ENCODE results near the gene CLK2. TPM values are rescaled to one million over a fixed set of nuclear protein-coding genes. Genes with fewer than 3 reads are reported as not detected.

CLK2 gene
- total and polyA plus RNA-seq, 2 donors (not counting 3 experiments of a cell fraction or from before 2014, with no cell fraction given): 69.1 to 80.9 TPM

GRCh38 chr1:155227261-155228095, 45.8 kb downstream of the CLK2 start:
- ChIA-PET POLR2A (no interaction called here), CTCF (interaction anchor here (0.9 to 3.0 kb wide), 9 partner anchors 9 to 371 kb away, joined by 3 to 69 read pairs (median 5); partner anchors contain the start of genes KRTCAP2, MTX1 and THBS3)
- no peaks in the 10 kb centered on the region for H3K9me1 ChIP-seq (replicated peaks; ENCODE audit: control insufficient read depth, extremely low read depth, insufficient read depth, low read length)
- peaks cover 8% of the 10 kb centered on the region for H3K79me2 ChIP-seq (ENCODE audit: control insufficient read depth, insufficient read depth, low read length)
- dilution Hi-C loops (cut with MboI; ENCODE audit: extremely low pct_ligation_motif_present, low sequenced_read_pairs) (no loop called here), intact Hi-C loops (cut with micrococcal nuclease) (loop anchor here (1.0 to 5.0 kb wide), 2 partner anchors 17 to 35 kb away; no protein-coding TSS in a partner anchor)
- peak overlapping the region; percentile 63 for H3K27ac ChIP-seq (ENCODE audit: insufficient read depth, low read depth, low read length)
- no peaks in the 10 kb centered on the region for H3K27me3 ChIP-seq (ENCODE audit: control insufficient read depth in 2 of 2, insufficient read depth in 2 of 2, low read length in 2 of 2)
- H2AFZ ChIP-seq (ENCODE audit: low read depth, low read length): peak overlapping the region; percentile 92
- no peaks in the 10 kb centered on the region for H4K20me1 ChIP-seq (replicated peaks; ENCODE audit: control insufficient read depth, extremely low read depth, insufficient read depth, low read length)
- peak overlapping the region; percentile 75 for H3K9ac ChIP-seq (replicated peaks; ENCODE audit: extremely low read depth, insufficient read depth, low read length)
- H3K9me3 ChIP-seq (replicated peaks; ENCODE audit: control insufficient read depth, insufficient read depth, low read length): no peaks in the 10 kb centered on the region
- peak overlapping the region; percentile 77 for H3K4me2 ChIP-seq (ENCODE audit: insufficient read depth, low read length)
- peaks cover 31% of the 10 kb centered on the region for H3K4me1 ChIP-seq (ENCODE audit: control insufficient read depth, extremely low read depth, insufficient read depth, low read length)
- FAIRE-seq: peak; percentile 93
- no peaks in the 10 kb centered on the region for H3K36me3 ChIP-seq (ENCODE audit: control insufficient read depth in 2 of 2, extremely low read depth in 1 of 2, insufficient read depth in 2 of 2, low read length in 2 of 2)
- H3K4me3 ChIP-seq (replicated peaks in 1 of 3; ENCODE audit: insufficient read depth in 1 of 3, low read depth in 1 of 3, low read length in 3 of 3): peak overlapping the region; percentile 41 to 82 (median 58)
- DNase-seq (ENCODE audit: low read depth, low spot score): peak; percentile 99
- TSS peak; percentile 96 for BruUV-seq (replicated peaks)
- no peak for TF ChIP-seq GATA2 (IDR thresholded peaks at IDR 0.05; ENCODE audit: insufficient read depth, insufficient read length, low read depth, low read length)
- TF ChIP-seq POLR2AphosphoS5 (IDR thresholded peaks at IDR 0.05; ENCODE audit: insufficient read depth, low read depth, low read length): peak; percentile 94
- peak; percentile 96 for TF ChIP-seq POLR2A (IDR thresholded peaks at IDR 0.05; ENCODE audit: low read depth, low read length)
- no peak for TF ChIP-seq CTCF (IDR thresholded peaks at IDR 0.05; ENCODE audit: extremely low read depth in 1 of 2, insufficient read depth in 1 of 2, low read depth in 1 of 2, low read length in 2 of 2)

Measured in endothelial cell of umbilical vein (primary cell).